Retinal pigment epithelial cell (primary cell): ENCODE results near the gene DNAJC4.

Experiments used
- DNase-seq: peaks from one replicate; pipeline ENCODE4 v3.0.0-alpha.2; 2010; ENCODE audit warnings: low read depth
- H3K4me3 ChIP-seq: 2 replicates; pipeline ENCODE4 v1.5.1; 2011; ENCODE audit warnings: mild to moderate bottlenecking, low read length, control low read depth, moderate library complexity
- CTCF ChIP-seq: conservative IDR thresholded peaks from 2 replicates; pipeline ENCODE4 v1.5.1; 2011; ENCODE audit warnings: low read depth, low read length, control low read depth, inconsistent platforms

The DNAJC4 gene

GRCh38 chr11:64251016-64251752 lies 20.8 kb downstream of the DNAJC4 start, which contains the start of gene PLCB3:
TSS of gene PLCB3 (plus strand) at chr11:64251530. CDS start at chr11:64251650, 120 bp downstream.
- peak within 1 kb of the TSS; percentile 74 for H3K4me3 ChIP-seq
- no peak for DNase-seq
- peak; percentile 52 for TF ChIP-seq CTCF

DNA sequence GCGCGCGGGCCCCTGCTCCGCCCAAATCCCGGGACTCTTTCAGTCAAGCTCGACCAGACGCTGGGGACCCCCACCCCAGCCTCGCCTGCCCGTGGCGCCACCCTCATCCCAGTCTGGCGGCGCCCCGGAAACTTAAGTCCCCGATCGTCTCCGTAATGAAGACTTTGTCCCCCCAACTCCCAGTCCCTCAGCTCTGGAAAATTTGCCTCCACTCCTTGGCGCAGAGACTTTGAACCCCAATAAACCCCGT lies 21.3 kb downstream of the DNAJC4 start:
- H3K4me3 ChIP-seq = peak overlapping the region; percentile 74
- TF ChIP-seq CTCF = no peak
- DNase-seq = no peak

DNA sequence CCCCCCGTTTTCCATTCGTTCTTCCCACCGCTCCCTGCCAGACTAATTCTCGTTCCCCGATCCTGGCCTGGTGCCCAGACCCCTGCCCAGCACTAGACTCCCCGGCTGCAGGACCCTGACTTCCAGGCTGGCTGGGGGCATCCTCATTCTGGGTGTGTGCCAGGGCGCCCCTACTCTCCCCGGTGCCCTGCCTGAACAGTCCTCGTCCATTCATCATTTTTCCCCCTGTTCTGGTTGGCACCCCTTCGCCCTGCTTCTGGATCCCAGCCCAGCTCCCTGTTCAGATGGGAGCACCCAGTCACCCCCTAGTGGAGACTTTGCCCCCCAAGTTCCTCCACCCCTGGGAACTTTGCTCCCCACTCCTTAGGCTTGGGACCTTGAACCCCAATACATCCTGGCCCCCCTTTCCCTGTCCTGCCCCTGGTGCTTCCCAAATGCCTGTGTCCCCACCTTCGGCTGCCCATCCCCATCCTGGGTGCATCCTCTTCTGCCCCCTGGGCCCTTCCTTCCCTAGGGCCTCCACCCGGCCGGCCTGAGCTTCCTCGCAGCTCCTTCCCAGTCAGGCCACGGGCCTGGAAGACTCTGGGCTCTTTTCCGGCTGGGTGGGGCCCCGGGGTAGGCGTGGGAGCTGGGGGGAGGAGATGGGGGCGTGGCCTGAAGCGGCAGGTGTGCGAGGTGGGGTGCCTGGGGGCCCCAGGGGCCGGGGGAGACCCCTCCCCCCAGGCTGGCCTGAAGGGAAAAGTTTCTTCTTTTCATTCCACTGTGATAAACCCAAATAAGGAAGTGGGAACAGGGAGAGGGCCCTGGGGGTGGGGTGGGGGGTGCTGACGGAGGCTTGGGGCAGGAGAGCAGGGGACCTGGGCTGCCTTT lies 21.9 kb downstream of the DNAJC4 start:
- DNase-seq = no peak

DNA sequence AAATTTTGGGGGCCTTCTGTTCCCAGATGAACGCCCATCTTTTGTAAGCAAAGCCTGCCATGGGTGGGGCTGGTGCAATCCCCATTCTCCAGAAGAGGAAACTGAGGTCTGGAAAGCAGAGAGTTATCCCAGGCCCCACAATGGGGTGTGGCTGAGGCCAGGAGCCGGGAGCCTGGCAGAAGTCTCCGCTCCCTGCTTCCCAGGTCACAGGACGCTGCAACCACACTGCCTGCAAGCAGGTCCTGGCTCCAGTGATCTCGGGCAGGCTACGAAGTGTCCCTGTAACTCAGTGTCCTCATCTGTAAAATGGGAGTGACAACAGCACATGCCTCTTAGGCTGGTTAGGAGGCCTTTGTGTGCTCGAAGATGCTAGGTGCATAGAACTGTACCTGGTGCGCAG lies 22.7 kb downstream of the DNAJC4 start:
- H3K4me3 ChIP-seq = no peak overlapping the region
- no peak for TF ChIP-seq CTCF
- no peak for DNase-seq

More for the DNA sequence above, 21.9 kb downstream of the DNAJC4 start:
- H3K4me3 ChIP-seq = peak overlapping the region; percentile 74
- peak; percentile 64 for TF ChIP-seq CTCF

DNA sequence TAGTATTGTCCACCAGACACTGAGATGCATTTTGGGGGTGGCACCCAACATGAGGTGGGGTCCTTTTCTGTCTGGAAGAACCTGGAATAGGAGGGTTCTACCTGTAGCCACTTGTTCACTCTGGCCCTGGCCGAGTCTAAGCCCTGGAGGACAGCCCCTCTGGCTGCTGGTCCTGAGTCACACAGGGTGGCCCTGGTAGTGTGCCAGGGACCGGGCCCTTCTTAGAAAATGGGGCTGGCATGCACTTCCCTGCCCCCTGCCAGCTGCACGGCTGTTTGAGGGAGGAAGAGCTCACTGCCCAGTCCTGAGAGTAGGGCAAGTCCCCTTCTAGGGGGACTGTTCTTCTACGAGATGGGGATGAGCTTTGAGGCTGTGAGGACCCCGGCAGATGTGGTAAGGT lies 23.1 kb downstream of the DNAJC4 start:
- TF ChIP-seq CTCF = no peak
- no peak for DNase-seq
- no peak overlapping the region for H3K4me3 ChIP-seq

DNA sequence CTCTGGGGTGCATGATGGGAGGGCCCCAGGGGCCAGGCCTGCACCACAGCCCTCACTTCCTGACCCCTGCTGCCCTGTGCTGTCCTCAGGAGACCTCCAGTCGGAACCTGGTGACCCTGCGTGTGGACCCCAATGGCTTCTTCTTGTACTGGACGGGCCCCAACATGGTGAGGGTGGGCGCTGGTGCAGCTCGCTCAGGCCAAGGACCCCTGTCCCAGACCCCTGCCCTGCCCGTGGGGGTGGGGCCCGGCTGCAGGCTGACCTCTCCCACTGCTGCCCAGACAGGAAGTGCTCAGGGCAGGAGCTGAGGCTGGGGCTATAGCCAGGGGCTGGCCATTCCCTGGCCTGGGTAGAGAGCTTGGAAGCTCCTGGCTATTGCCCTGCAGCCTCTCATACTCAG lies 24.0 kb downstream of the DNAJC4 start:
- no peak for TF ChIP-seq CTCF
- DNase-seq = no peak
- no peak overlapping the region for H3K4me3 ChIP-seq
